Left ventricle myocardium inferior (tissue), 1 donor: ENCODE results near the gene RNASEH2A. TPM values are rescaled to one million over a fixed set of nuclear protein-coding genes. Genes with fewer than 3 reads are reported as not detected.

Experiments used
- DNase-seq: peaks from one replicate; pipeline ENCODE4 v3.0.0-alpha.2; 2020
- H3K27ac ChIP-seq: fragments of 200-600 bp; replicated peaks from 2 replicates; pipeline ENCODE4 v1.8.0; 2021
- H3K27me3 ChIP-seq: fragments of 200-600 bp; 2 replicates; pipeline ENCODE4 v1.8.0; 2021; ENCODE audit warnings: low read depth
- H3K36me3 ChIP-seq: fragments of 200-600 bp; 2 replicates; pipeline ENCODE4 v1.8.0; 2021
- H3K4me1 ChIP-seq: fragments of 200-600 bp; 2 replicates; pipeline ENCODE4 v1.8.0; 2021
- H3K4me3 ChIP-seq: fragments of 200-600 bp; 2 replicates; pipeline ENCODE4 v1.8.0; 2021; ENCODE audit warnings: mild to moderate bottlenecking, moderate library complexity
- H3K9me3 ChIP-seq: fragments of 200-600 bp; replicated peaks from 2 replicates; pipeline ENCODE4 v1.8.0; 2021
- intact Hi-C: fragments of 100-400 bp; cut with micrococcal nuclease; formaldehyde crosslinking; loops from one replicate; pipeline ENCODE4 v1.11.0; 2022
- total RNA-seq: library from RNA; stranded (reverse); fragmentation: NEBNext Ultra II Directional; extraction: Animal tissue kit (Norgen Biotek cat#: 25700); gene quantifications from one replicate; pipeline ENCODE4 v1.2.1, GENCODE V29; 2021
- TF ChIP-seq, protein P1 (sequence below): fragments of 200-600 bp; IDR thresholded peaks from 2 replicates; pipeline ENCODE4 v1.8.0; 2021; ENCODE audit warnings: antibody characterized with exemption, mild to moderate bottlenecking, borderline replicate concordance
- donor health status: DM: no; HTN: yes; CAD: no; lungs with severe emphysema.

Gene RNASEH2A
- total RNA-seq, 1 donor from 2014 or later = 2.5 TPM

GRCh38 chr19:12778017-12778904 lies 28.1 kb upstream of the RNASEH2A start:
- Histone ChIP-seq H3K27ac (peak overlapping the region; percentile 95), H3K36me3 (no peaks in the 10 kb centered on the region), H3K4me1 (peaks cover 73% of the 10 kb centered on the region), H3K4me3 (peak overlapping the region; percentile 77), H3K27me3 (no peaks in the 10 kb centered on the region), H3K9me3 (no peaks in the 10 kb centered on the region)
- peak; percentile 74 for DNase-seq
- intact Hi-C loops = no loop called here
- TF ChIP-seq, protein P1, sequence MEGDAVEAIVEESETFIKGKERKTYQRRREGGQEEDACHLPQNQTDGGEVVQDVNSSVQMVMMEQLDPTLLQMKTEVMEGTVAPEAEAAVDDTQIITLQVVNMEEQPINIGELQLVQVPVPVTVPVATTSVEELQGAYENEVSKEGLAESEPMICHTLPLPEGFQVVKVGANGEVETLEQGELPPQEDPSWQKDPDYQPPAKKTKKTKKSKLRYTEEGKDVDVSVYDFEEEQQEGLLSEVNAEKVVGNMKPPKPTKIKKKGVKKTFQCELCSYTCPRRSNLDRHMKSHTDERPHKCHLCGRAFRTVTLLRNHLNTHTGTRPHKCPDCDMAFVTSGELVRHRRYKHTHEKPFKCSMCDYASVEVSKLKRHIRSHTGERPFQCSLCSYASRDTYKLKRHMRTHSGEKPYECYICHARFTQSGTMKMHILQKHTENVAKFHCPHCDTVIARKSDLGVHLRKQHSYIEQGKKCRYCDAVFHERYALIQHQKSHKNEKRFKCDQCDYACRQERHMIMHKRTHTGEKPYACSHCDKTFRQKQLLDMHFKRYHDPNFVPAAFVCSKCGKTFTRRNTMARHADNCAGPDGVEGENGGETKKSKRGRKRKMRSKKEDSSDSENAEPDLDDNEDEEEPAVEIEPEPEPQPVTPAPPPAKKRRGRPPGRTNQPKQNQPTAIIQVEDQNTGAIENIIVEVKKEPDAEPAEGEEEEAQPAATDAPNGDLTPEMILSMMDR = no peak

DNA sequence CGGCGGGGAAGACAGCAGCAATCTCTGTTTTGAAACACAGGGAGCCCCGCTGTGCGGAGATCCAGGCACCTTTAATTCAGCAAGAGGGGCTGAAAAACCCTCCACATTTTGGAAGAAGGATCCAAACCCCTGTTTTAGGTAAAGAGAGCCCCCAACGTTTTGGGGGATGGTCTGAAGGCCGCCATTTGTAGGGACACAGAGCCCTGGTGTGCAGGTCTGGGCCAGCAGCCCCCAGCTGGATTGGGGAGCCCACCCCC lies 27.6 kb upstream of the RNASEH2A start:
- H3K4me1 ChIP-seq = peaks cover 73% of the 10 kb centered on the region
- H3K36me3 ChIP-seq = no peaks in the 10 kb centered on the region
- TF ChIP-seq, protein P1 = no peak
- H3K27me3 ChIP-seq = no peaks in the 10 kb centered on the region
- intact Hi-C loops = no loop called here
- DNase-seq = no peak
- peak overlapping the region; percentile 95 for H3K27ac ChIP-seq
- no peaks in the 10 kb centered on the region for H3K9me3 ChIP-seq
- H3K4me3 ChIP-seq = peak overlapping the region; percentile 77

GRCh38 chr19:12779162-12779993 lies 27.0 kb upstream of the RNASEH2A start:
- intact Hi-C loops = no loop called here
- peak; percentile 73 for DNase-seq

DNA sequence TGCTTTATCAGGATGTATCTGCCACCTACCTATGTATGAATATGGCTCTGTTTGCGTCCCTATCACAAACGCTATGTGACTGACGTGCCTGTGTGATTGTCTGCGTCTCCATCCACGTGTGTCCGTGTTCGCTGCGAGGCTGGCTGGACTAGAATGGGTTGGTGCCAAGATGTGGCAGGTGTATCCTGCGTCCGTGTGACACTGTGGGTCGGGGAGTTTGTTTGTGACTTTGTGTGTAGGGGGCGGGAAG lies 24.3 kb upstream of the RNASEH2A start:
- Histone ChIP-seq H3K36me3 (no peaks in the 10 kb centered on the region), H3K4me3 (peak overlapping the region; percentile 69), H3K27me3 (no peaks in the 10 kb centered on the region), H3K4me1 (peaks cover 84% of the 10 kb centered on the region), H3K9me3 (no peaks in the 10 kb centered on the region), H3K27ac (peak overlapping the region; percentile 96)
- intact Hi-C loops = no loop called here
- TF ChIP-seq, protein P1 = no peak
- no peak for DNase-seq

More at GRCh38 chr19:12779162-12779993, 27.0 kb upstream of the RNASEH2A start:
- Histone ChIP-seq H3K36me3 (no peaks in the 10 kb centered on the region), H3K27ac (peak overlapping the region; percentile 95), H3K4me3 (peak overlapping the region; percentile 77), H3K27me3 (no peaks in the 10 kb centered on the region), H3K9me3 (no peaks in the 10 kb centered on the region), H3K4me1 (peaks cover 73% of the 10 kb centered on the region)
- TF ChIP-seq, protein P1 = no peak

- peak overlapping the region; percentile 96 for H3K27ac ChIP-seq
- peak; percentile 92 for DNase-seq
- H3K9me3 ChIP-seq = no peaks in the 10 kb centered on the region
- intact Hi-C loops = no loop called here
- TF ChIP-seq, protein P1 = no peak
- no peaks in the 10 kb centered on the region for H3K36me3 ChIP-seq
- peak overlapping the region; percentile 69 for H3K4me3 ChIP-seq
- peaks cover 84% of the 10 kb centered on the region for H3K4me1 ChIP-seq
- no peaks in the 10 kb centered on the region for H3K27me3 ChIP-seq
These were observed 23.7 kb upstream of the RNASEH2A start for GRCh38 chr19:12782424-12783290.
